ENCODE data around the gene CDKN2D. TPM values are rescaled to one million over a fixed set of nuclear protein-coding genes. Genes with fewer than 3 reads are reported as not detected.

CDKN2D gene
- polyA plus RNA-seq, 1 donor from 2014 or later = 333 TPM

DNA sequence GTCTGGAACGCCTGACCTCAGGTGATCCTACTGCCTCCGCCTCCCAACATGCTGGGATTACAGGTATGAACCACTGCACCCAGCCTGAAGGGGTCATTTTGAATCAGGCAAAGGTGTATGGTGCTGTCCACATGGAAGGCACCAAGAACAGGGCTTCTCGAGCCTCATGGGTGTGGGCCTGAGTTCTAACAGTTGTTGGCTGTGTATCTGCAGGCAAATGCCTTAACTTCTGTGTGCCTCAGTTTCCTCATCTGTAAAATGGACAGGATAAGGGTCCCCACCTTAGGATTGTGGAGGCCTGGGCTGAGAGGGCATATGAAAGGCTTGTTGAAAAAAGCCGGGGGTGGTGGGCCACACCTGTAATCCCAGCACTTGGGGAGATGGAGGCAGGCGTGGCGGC is 9.2 kb upstream of the CDKN2D start:
- H3F3A ChIP-seq (ENCODE audit: insufficient read depth, low read length, poor library complexity, severe bottlenecking) = no peaks in the 10 kb centered on the region
- no peaks in the 10 kb centered on the region for H3K9me2 ChIP-seq (ENCODE audit: insufficient read depth, low read length)
- H4K20me1 ChIP-seq (ENCODE audit: insufficient read depth) = no peaks in the 10 kb centered on the region
- no peak overlapping the region for H3K9ac ChIP-seq (ENCODE audit: low read length)
- no peaks in the 10 kb centered on the region for H3K9me3 ChIP-seq (ENCODE audit: low read length)
- no peak overlapping the region for H3K4me2 ChIP-seq (ENCODE audit: low read length)
- H3K36me3 ChIP-seq (ENCODE audit: insufficient read depth, low read length) = no peaks in the 10 kb centered on the region
- TF ChIP-seq, protein P1, sequence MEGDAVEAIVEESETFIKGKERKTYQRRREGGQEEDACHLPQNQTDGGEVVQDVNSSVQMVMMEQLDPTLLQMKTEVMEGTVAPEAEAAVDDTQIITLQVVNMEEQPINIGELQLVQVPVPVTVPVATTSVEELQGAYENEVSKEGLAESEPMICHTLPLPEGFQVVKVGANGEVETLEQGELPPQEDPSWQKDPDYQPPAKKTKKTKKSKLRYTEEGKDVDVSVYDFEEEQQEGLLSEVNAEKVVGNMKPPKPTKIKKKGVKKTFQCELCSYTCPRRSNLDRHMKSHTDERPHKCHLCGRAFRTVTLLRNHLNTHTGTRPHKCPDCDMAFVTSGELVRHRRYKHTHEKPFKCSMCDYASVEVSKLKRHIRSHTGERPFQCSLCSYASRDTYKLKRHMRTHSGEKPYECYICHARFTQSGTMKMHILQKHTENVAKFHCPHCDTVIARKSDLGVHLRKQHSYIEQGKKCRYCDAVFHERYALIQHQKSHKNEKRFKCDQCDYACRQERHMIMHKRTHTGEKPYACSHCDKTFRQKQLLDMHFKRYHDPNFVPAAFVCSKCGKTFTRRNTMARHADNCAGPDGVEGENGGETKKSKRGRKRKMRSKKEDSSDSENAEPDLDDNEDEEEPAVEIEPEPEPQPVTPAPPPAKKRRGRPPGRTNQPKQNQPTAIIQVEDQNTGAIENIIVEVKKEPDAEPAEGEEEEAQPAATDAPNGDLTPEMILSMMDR (IDR thresholded peaks at IDR 0.05; ENCODE audit: poor library complexity, severe bottlenecking) = no peak
- TF ChIP-seq TAF1 (IDR thresholded peaks at IDR 0.05; ENCODE audit: low read depth) = no peak
- TF ChIP-seq SMC3 (conservative IDR thresholded peaks at IDR 0.05; ENCODE audit: poor library complexity) = no peak
- no peak for TF ChIP-seq POLR2AphosphoS5 (IDR thresholded peaks at IDR 0.05)
- no peak for TF ChIP-seq MXI1 (conservative IDR thresholded peaks at IDR 0.05; ENCODE audit: poor library complexity, severe bottlenecking)
- no peak for TF ChIP-seq RAD21 (conservative IDR thresholded peaks at IDR 0.05)
- TF ChIP-seq EZH2 (IDR thresholded peaks at IDR 0.05; ENCODE audit: borderline replicate concordance, insufficient read depth, low read length, poor library complexity, severe bottlenecking) = no peak
- TF ChIP-seq, protein P2, sequence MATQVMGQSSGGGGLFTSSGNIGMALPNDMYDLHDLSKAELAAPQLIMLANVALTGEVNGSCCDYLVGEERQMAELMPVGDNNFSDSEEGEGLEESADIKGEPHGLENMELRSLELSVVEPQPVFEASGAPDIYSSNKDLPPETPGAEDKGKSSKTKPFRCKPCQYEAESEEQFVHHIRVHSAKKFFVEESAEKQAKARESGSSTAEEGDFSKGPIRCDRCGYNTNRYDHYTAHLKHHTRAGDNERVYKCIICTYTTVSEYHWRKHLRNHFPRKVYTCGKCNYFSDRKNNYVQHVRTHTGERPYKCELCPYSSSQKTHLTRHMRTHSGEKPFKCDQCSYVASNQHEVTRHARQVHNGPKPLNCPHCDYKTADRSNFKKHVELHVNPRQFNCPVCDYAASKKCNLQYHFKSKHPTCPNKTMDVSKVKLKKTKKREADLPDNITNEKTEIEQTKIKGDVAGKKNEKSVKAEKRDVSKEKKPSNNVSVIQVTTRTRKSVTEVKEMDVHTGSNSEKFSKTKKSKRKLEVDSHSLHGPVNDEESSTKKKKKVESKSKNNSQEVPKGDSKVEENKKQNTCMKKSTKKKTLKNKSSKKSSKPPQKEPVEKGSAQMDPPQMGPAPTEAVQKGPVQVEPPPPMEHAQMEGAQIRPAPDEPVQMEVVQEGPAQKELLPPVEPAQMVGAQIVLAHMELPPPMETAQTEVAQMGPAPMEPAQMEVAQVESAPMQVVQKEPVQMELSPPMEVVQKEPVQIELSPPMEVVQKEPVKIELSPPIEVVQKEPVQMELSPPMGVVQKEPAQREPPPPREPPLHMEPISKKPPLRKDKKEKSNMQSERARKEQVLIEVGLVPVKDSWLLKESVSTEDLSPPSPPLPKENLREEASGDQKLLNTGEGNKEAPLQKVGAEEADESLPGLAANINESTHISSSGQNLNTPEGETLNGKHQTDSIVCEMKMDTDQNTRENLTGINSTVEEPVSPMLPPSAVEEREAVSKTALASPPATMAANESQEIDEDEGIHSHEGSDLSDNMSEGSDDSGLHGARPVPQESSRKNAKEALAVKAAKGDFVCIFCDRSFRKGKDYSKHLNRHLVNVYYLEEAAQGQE (IDR thresholded peaks at IDR 0.05; ENCODE audit: borderline replicate concordance) = no peak
- TF ChIP-seq EP300 (conservative IDR thresholded peaks at IDR 0.05; ENCODE audit: poor library complexity, severe bottlenecking) = no peak
- H3K79me2 ChIP-seq (replicated peaks; ENCODE audit: insufficient read depth, low read length) = no peaks in the 10 kb centered on the region
- no peaks in the 10 kb centered on the region for H3K27me3 ChIP-seq (ENCODE audit: insufficient read depth, low read depth, low read length)
- H2AFZ ChIP-seq (ENCODE audit: low read depth, low read length) = no peak overlapping the region
- H3K27ac ChIP-seq (ENCODE audit: low read length) = no peak overlapping the region
- no peak overlapping the region for H3K4me3 ChIP-seq (ENCODE audit: low read length)

- Histone ChIP-seq H2AFZ (ENCODE audit: low read depth, low read length) (no peak overlapping the region), H3K9ac (ENCODE audit: low read length) (no peak overlapping the region), H3K4me3 (ENCODE audit: low read length) (no peak overlapping the region), H3K36me3 (ENCODE audit: insufficient read depth, low read length) (no peaks in the 10 kb centered on the region), H3K79me2 (replicated peaks; ENCODE audit: insufficient read depth, low read length) (no peaks in the 10 kb centered on the region), H3K9me3 (ENCODE audit: low read length) (no peaks in the 10 kb centered on the region), H3K4me2 (ENCODE audit: low read length) (no peak overlapping the region), H3K27ac (ENCODE audit: low read length) (no peak overlapping the region), H3K9me2 (ENCODE audit: insufficient read depth, low read length) (no peaks in the 10 kb centered on the region), H3F3A (ENCODE audit: insufficient read depth, low read length, poor library complexity, severe bottlenecking) (no peaks in the 10 kb centered on the region), H4K20me1 (ENCODE audit: insufficient read depth) (no peaks in the 10 kb centered on the region), H3K27me3 (ENCODE audit: insufficient read depth, low read depth, low read length) (no peaks in the 10 kb centered on the region)
- TF ChIP-seq, protein P1 (IDR thresholded peaks at IDR 0.05; ENCODE audit: poor library complexity, severe bottlenecking) = no peak
- TF ChIP-seq TAF1 (IDR thresholded peaks at IDR 0.05; ENCODE audit: low read depth) = no peak
- TF ChIP-seq RAD21 (conservative IDR thresholded peaks at IDR 0.05) = no peak
- no peak for TF ChIP-seq EZH2 (IDR thresholded peaks at IDR 0.05; ENCODE audit: borderline replicate concordance, insufficient read depth, low read length, poor library complexity, severe bottlenecking)
- TF ChIP-seq, protein P2 (IDR thresholded peaks at IDR 0.05; ENCODE audit: borderline replicate concordance) = no peak
- no peak for TF ChIP-seq SMC3 (conservative IDR thresholded peaks at IDR 0.05; ENCODE audit: poor library complexity)
- no peak for TF ChIP-seq POLR2AphosphoS5 (IDR thresholded peaks at IDR 0.05)
- no peak for TF ChIP-seq MXI1 (conservative IDR thresholded peaks at IDR 0.05; ENCODE audit: poor library complexity, severe bottlenecking)
Observed at GRCh38 chr19:10575011-10575716, 6.4 kb upstream of the CDKN2D start.
